Measurements from ENCODE around the gene PCSK7.

DNA sequence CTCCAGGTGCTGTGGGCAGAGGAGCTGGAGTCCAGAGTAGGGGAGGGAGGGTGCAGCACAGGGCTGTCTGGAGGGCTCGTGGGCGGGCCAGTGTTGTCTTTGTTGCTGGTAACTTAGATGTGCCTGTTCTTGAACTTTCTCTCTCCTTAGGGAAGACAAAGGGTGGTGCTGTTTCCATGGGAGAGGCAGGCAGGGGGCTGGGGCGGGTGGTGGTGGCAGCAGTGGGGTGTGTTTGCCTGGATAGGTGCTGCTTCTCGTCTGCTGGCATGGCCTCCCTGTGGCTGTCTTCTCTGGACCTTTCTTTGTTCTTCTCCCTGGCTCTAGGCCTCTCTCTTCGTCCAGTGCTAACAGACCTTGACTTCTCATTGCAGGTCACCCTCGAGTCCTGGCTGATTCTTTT is 44.9 kb downstream of the PCSK7 start:
- TF ChIP-seq EZH2 (IDR thresholded peaks at IDR 0.05; ENCODE audit: insufficient read depth, poor library complexity, severe bottlenecking) (no peak), EZH2phosphoT487 (IDR thresholded peaks at IDR 0.05; ENCODE audit: insufficient read depth, low read depth) (no peak)

Measured in GM23248 (cell line).